ENCODE data around the gene MAPK8.

- no peak for TF ChIP-seq CTCF (tag by site-specific recombination; IDR thresholded peaks at IDR 0.05)
- no peak for TF ChIP-seq KLF16 (tag by site-specific recombination; IDR thresholded peaks at IDR 0.05)
- no peak for TF ChIP-seq ZNF302 (tag by site-specific recombination; IDR thresholded peaks at IDR 0.05; ENCODE audit: low read depth)
- no peak for TF ChIP-seq BCL11B (tag by site-specific recombination; IDR thresholded peaks at IDR 0.05; ENCODE audit: low read depth)
- TF ChIP-seq MZF1 (tag by site-specific recombination; IDR thresholded peaks at IDR 0.05; ENCODE audit: borderline replicate concordance): no peak
- TF ChIP-seq ZNF777 (tag by site-specific recombination; IDR thresholded peaks at IDR 0.05; ENCODE audit: borderline replicate concordance): no peak
- no peak for TF ChIP-seq HOXA7 (CRISPR knock-in tag; IDR thresholded peaks at IDR 0.05; ENCODE audit: borderline replicate concordance)
- no peak for TF ChIP-seq ZNF311 (tag by site-specific recombination; IDR thresholded peaks at IDR 0.05; ENCODE audit: borderline replicate concordance)
- no peak for TF ChIP-seq ZBTB21 (tag by site-specific recombination; IDR thresholded peaks at IDR 0.05)
Measured at GRCh38 chr10:48485711-48486110, 179.2 kb downstream of the MAPK8 start.

All from HEK293 (cell line).